GM12878 (cell line): ENCODE measurements around the gene MAST1. TPM values are rescaled to one million over a fixed set of nuclear protein-coding genes. Genes with fewer than 3 reads are reported as not detected.
A peak's percentile ranks its signal among the peaks of the same experiment; 100 is the strongest.

Source experiments
- ATAC-seq: fragments of 200-7000 bp; cut with Tn5 transposase; 3 replicates; pipeline ENCODE4 v1.9.1; 2020; ENCODE audit warnings: mild to moderate bottlenecking, moderate library complexity
- BruUV-seq: library from RNA; stranded (reverse); fragments of 400-500 nt; replicated peaks from 2 replicates; lab custom pipeline; 2021; lab: Mats Ljungman, UMichigan
- CTCF ChIA-PET: fragments of 300-600 bp; sonication (Branson Sonifier 250); formaldehyde crosslinking; extraction: SDS; loops from one replicate; lab custom pipeline; 2021; ENCODE audit warnings: inconsistent platforms; lab: Yijun Ruan, JAX
- POLR2A ChIA-PET: fragments of 350-600 bp; formaldehyde crosslinking; extraction: SDS; loops from one replicate; lab custom pipeline; 2021; ENCODE audit warnings: inconsistent platforms; lab: Charles Lee
- RAD21 ChIA-PET: fragments of 300-600 bp; sonication (Branson Sonifier 250); formaldehyde crosslinking; loops from one replicate; lab custom pipeline; 2023; ENCODE audit warnings: antibody characterized with exemption; ENCODE audit not compliant: unreplicated experiment; lab: Charles Lee
- SMC1A ChIA-PET: fragments of 300-600 bp; sonication (Branson Sonifier 250); formaldehyde crosslinking; loops from one replicate; lab custom pipeline; 2023; ENCODE audit not compliant: unreplicated experiment, uncharacterized antibody; lab: Charles Lee
- DNase-seq: peaks from one replicate; pipeline ENCODE4 v3.0.0-alpha.2; 2011; ENCODE audit warnings: low read depth, low spot score
- FAIRE-seq: peaks from 3 replicates; lab custom pipeline; 2011; peaks lifted over from hg19 to GRCh38; lab: Jason Lieb, UNC
- H2AFZ ChIP-seq: 2 replicates; pipeline ENCODE4 v1.6.0; 2011; ENCODE audit warnings: low read depth, low read length, control low read depth; ENCODE audit not compliant: control insufficient read depth
- H3K27ac ChIP-seq: 2 replicates; pipeline ENCODE4 v1.5.1; 2011; ENCODE audit warnings: control low read depth; ENCODE audit not compliant: control insufficient read depth, insufficient read depth
- H3K27me3 ChIP-seq, 2 experiments: replicated peaks in 1 of 2; 2 replicates each; pipeline versions ENCODE4 v1.6.0 to v1.6.1; 2011; ENCODE audit warnings: low read length in 1 of 2; ENCODE audit not compliant: control insufficient read depth in 2 of 2, insufficient read depth in 2 of 2
- H3K36me3 ChIP-seq, 2 experiments: 2 replicates each; pipeline ENCODE4 v1.5.1; 2011; ENCODE audit warnings: low read length in 1 of 2; ENCODE audit not compliant: control insufficient read depth in 2 of 2, insufficient read depth in 2 of 2
- H3K4me1 ChIP-seq: 2 replicates; pipeline ENCODE4 v1.6.1; 2011; ENCODE audit warnings: mild to moderate bottlenecking, low read length, moderate library complexity, mixed read lengths; ENCODE audit not compliant: control insufficient read depth, insufficient read depth
- H3K4me2 ChIP-seq: 2 replicates; pipeline ENCODE4 v1.6.0; 2011; ENCODE audit warnings: control low read depth; ENCODE audit not compliant: control insufficient read depth, insufficient read depth
- H3K4me3 ChIP-seq: fragments of 200-600 bp; sonication (generic); 2 replicates; pipeline ENCODE4 v1.5.1; 2016
- H3K79me2 ChIP-seq: 2 replicates; pipeline ENCODE4 v1.6.0; 2011; ENCODE audit warnings: low read length; ENCODE audit not compliant: control insufficient read depth, insufficient read depth
- H3K9ac ChIP-seq: 2 replicates; pipeline ENCODE4 v1.8.0; 2011; ENCODE audit warnings: low read length, control low read depth, mixed read lengths; ENCODE audit not compliant: control insufficient read depth, insufficient read depth
- H3K9me3 ChIP-seq: replicated peaks from 3 replicates; pipeline ENCODE4 v1.5.1; 2011; ENCODE audit warnings: mild to moderate bottlenecking, low read length; ENCODE audit not compliant: control insufficient read depth, insufficient read depth
- H4K20me1 ChIP-seq: 2 replicates; pipeline ENCODE4 v1.6.0; 2011; ENCODE audit not compliant: control insufficient read depth, insufficient read depth
- BHLHE40 ChIP-seq, 2 experiments: fragments of 450-650 bp in 1 of 2; IDR thresholded peaks; 2 replicates each; pipeline ENCODE4 v1.6.1; 2011 to 2017; ENCODE audit warnings: low read depth in 2 of 2, borderline replicate concordance in 1 of 2, improper control_type of control experiment in 1 of 2, low read length in 1 of 2, mild to moderate bottlenecking in 1 of 2
- BMI1 ChIP-seq: fragments of 450-650 bp; IDR thresholded peaks from 2 replicates; pipeline ENCODE4 v1.6.1; 2016; ENCODE audit warnings: mild to moderate bottlenecking, moderate library complexity, borderline replicate concordance
- EGR1 ChIP-seq, 2 experiments: IDR thresholded peaks; 1 replicate in 1 of 2; 2 replicates in 1 of 2; pipeline ENCODE4 v1.6.1; 2011 to 2012; ENCODE audit warnings: low read depth in 2 of 2, low read length in 2 of 2, borderline replicate concordance in 1 of 2, mild to moderate bottlenecking in 1 of 2, moderate library complexity in 1 of 2
- HDAC6 ChIP-seq: fragments of 200-600 bp; sonication (generic); IDR thresholded peaks from one replicate; pipeline ENCODE4 v1.8.0; 2017; ENCODE audit warnings: antibody characterized with exemption; ENCODE audit not compliant: unreplicated experiment
- NR2F1 ChIP-seq: fragments of 450-650 bp; conservative IDR thresholded peaks from 2 replicates; pipeline ENCODE4 v1.6.1; 2017; ENCODE audit warnings: mild to moderate bottlenecking
- POLR2A ChIP-seq: IDR thresholded peaks from 2 replicates; pipeline ENCODE4 v1.6.1; 2011; ENCODE audit warnings: low read depth, mild to moderate bottlenecking, low read length
- POLR2AphosphoS2 ChIP-seq: IDR thresholded peaks from 2 replicates; pipeline ENCODE4 v1.6.1; 2011; ENCODE audit warnings: low read depth, mild to moderate bottlenecking, low read length, improper control_type of control experiment, moderate library complexity
- SPI1 ChIP-seq: IDR thresholded peaks from 2 replicates; pipeline ENCODE4 v1.6.1; 2011; ENCODE audit warnings: low read depth, mild to moderate bottlenecking, low read length, moderate library complexity, borderline replicate concordance; ENCODE audit not compliant: insufficient read depth
- TCF12 ChIP-seq: IDR thresholded peaks from 2 replicates; pipeline ENCODE4 v1.6.1; 2011; ENCODE audit warnings: low read depth, mild to moderate bottlenecking, low read length
- YY1 ChIP-seq: IDR thresholded peaks from 2 replicates; pipeline ENCODE4 v1.6.1; 2011; ENCODE audit warnings: low read depth, mild to moderate bottlenecking, low read length
- WGBS: methylation state at CpG from one replicate; pipeline ENCODE4 v1.1.6; 2016; ENCODE audit warnings: low lambda C conversion rate; ENCODE audit not compliant: insufficient replicate concordance, insufficient coverage; ENCODE audit errors: missing lambda C conversion rate; 5-methylcytosine and 5-hydroxymethylcytosine counted together
- in situ Hi-C: fragments of 300-500 bp; cut with MboI; formaldehyde crosslinking; loops from 9 replicates; pipeline ENCODE4 v1.14.3; 2018; ENCODE audit warnings: mixed read lengths
- intact Hi-C: fragments of 100-400 bp; cut with micrococcal nuclease; formaldehyde crosslinking; loops from one replicate; pipeline ENCODE4 v1.14.2; 2022; ENCODE audit not compliant: unreplicated experiment
- polyA plus RNA-seq, 11 experiments: library from polyadenylated mRNA; depleted of rRNA in 4 of 11; unstranded in 6 of 11; stranded (reverse) in 5 of 11; fragments of >200 nt; fragmentation: Nextera tagmentation in 4 of 11; fragmentation: Illumina TruSeq in 1 of 11; extraction: Ambion mirVana in 4 of 11; extraction: Trizol in 1 of 11; gene quantifications; 1 replicate in 1 of 11; 2 replicates in 10 of 11; pipeline versions ENCODE4 v1.2.1 to v1.2.3, GENCODE V29; 2011 to 2016; ENCODE audit warnings: inconsistent platforms in 2 of 11, missing spikeins in 2 of 11, low read depth in 1 of 11
- total RNA-seq, 4 experiments: library from RNA; depleted of rRNA in 3 of 4; stranded (reverse); fragments of >200 nt in 3 of 4; fragmentation: Illumina TruSeq in 1 of 4; extraction: Trizol in 1 of 4; gene quantifications; 2 replicates each; pipeline versions ENCODE4 v1.2.1 to v1.2.3, GENCODE V29; 2013 to 2021
- TF ChIP-seq, protein P1 (sequence below): IDR thresholded peaks from 2 replicates; pipeline ENCODE4 v1.6.1; 2012; ENCODE audit warnings: improper control_type of control experiment, low read depth, low read length; ENCODE audit not compliant: insufficient replicate concordance
- TF ChIP-seq, protein P2 (sequence below): fragments of 450-650 bp; IDR thresholded peaks from 2 replicates; pipeline ENCODE4 v1.6.1; 2016; ENCODE audit warnings: mild to moderate bottlenecking, moderate library complexity, borderline replicate concordance

The MAST1 gene
- total and polyA plus RNA-seq, 10 of the 15 experiments (the other 5 are each of a cell fraction or from before 2014, with no cell fraction given): 0.08 to 0.79 (median 0.44) TPM; not detected in 1

DNA sequence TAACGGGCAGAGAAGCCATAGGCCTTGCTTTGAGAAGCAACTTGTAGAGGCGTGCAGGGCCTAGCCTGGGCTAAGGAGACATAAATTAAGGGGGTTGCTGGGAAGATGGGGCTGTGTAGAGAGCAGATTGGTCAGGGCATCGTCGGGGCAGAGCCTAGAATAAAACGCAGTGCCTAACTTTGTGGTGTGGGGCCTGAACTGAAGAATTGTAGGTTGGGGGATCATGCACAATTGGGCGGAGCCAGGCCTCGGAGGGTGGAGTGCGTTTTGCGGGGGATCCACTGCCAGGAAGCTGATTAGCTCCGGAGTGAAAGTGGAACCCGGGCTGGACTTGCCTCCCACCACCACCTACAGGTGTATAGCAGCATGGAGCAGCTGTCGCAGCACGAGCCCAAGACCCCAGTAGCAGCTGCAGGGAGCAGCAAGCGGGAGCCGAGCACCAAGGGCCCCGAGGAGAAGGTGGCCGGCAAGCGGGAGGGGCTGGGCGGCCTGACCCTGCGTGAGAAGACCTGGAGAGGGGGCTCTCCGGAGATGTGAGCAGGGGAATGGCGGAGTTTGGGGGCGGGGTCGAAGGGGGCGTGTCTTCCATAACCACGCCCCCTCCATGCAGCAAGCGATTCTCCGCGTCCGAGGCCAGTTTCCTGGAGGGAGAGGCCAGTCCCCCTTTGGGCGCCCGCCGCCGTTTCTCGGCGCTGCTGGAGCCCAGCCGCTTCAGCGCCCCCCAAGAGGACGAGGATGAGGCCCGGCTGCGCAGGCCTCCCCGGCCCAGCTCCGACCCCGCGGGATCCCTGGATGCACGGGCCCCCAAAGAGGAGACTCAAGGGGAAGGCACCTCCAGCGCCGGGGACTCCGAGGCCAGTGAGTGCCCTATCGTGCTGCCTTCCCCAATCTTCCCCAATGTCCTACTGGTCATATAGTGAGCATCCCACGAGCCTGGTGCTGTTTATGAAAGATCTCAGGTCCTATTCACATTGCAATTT lies 29.1 kb downstream of the MAST1 start:
- ChIA-PET CTCF (interaction anchor here (1.1 kb wide), 1 partner anchor 101 kb away, joined by 3 read pairs; no protein-coding TSS in a partner anchor), SMC1A (interaction anchor here (0.7 to 1.0 kb wide), 2 partner anchors 17 to 90 kb away, joined by 3 read pairs; partner anchors contain the start of gene GADD45GIP1), RAD21 (no interaction called here), POLR2A (no interaction called here)
- Histone ChIP-seq H3K4me3 (peak overlapping the region; percentile 75), H3K9ac (peak overlapping the region; percentile 47), H3K4me1 (peaks cover 5% of the 10 kb centered on the region; the same call in 1 of the 2 replicates), H4K20me1 (no peaks in the 10 kb centered on the region), H3K27ac (no peak overlapping the region), H3K9me3 (no peaks in the 10 kb centered on the region), H2AFZ (peak overlapping the region; percentile 86), H3K27me3 (no peaks in the 10 kb centered on the region), H3K4me2 (peak overlapping the region; percentile 83), H3K36me3 (no peaks in the 10 kb centered on the region), H3K79me2 (no peaks in the 10 kb centered on the region)
- BruUV-seq: no TSS peak
- WGBS: 4% methylated on average over 45 of the region's 51 CpGs
- intact Hi-C loops: no loop called here
- in situ Hi-C loops: no loop called here
- peak; percentile 66 for FAIRE-seq
- peak; percentile 87 for ATAC-seq
- DNase-seq: peak; percentile 31
- no peak for TF ChIP-seq SPI1
- TF ChIP-seq HDAC6: no peak
- TF ChIP-seq BHLHE40 (IDR thresholded peaks at IDR 0.05; ENCODE audit: borderline replicate concordance in 1 of 2, low read depth in 2 of 2, low read length in 1 of 2): peak in 1 of 2 experiments; percentile 43; a peak in 1 of 4 replicates
- TF ChIP-seq TCF12: peak; percentile 48; the same call in 1 of the 2 replicates
- TF ChIP-seq, protein P1, sequence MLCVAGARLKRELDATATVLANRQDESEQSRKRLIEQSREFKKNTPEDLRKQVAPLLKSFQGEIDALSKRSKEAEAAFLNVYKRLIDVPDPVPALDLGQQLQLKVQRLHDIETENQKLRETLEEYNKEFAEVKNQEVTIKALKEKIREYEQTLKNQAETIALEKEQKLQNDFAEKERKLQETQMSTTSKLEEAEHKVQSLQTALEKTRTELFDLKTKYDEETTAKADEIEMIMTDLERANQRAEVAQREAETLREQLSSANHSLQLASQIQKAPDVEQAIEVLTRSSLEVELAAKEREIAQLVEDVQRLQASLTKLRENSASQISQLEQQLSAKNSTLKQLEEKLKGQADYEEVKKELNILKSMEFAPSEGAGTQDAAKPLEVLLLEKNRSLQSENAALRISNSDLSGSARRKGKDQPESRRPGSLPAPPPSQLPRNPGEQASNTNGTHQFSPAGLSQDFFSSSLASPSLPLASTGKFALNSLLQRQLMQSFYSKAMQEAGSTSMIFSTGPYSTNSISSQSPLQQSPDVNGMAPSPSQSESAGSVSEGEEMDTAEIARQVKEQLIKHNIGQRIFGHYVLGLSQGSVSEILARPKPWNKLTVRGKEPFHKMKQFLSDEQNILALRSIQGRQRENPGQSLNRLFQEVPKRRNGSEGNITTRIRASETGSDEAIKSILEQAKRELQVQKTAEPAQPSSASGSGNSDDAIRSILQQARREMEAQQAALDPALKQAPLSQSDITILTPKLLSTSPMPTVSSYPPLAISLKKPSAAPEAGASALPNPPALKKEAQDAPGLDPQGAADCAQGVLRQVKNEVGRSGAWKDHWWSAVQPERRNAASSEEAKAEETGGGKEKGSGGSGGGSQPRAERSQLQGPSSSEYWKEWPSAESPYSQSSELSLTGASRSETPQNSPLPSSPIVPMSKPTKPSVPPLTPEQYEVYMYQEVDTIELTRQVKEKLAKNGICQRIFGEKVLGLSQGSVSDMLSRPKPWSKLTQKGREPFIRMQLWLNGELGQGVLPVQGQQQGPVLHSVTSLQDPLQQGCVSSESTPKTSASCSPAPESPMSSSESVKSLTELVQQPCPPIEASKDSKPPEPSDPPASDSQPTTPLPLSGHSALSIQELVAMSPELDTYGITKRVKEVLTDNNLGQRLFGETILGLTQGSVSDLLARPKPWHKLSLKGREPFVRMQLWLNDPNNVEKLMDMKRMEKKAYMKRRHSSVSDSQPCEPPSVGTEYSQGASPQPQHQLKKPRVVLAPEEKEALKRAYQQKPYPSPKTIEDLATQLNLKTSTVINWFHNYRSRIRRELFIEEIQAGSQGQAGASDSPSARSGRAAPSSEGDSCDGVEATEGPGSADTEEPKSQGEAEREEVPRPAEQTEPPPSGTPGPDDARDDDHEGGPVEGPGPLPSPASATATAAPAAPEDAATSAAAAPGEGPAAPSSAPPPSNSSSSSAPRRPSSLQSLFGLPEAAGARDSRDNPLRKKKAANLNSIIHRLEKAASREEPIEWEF: no peak
- TF ChIP-seq BMI1: no peak
- TF ChIP-seq, protein P2, sequence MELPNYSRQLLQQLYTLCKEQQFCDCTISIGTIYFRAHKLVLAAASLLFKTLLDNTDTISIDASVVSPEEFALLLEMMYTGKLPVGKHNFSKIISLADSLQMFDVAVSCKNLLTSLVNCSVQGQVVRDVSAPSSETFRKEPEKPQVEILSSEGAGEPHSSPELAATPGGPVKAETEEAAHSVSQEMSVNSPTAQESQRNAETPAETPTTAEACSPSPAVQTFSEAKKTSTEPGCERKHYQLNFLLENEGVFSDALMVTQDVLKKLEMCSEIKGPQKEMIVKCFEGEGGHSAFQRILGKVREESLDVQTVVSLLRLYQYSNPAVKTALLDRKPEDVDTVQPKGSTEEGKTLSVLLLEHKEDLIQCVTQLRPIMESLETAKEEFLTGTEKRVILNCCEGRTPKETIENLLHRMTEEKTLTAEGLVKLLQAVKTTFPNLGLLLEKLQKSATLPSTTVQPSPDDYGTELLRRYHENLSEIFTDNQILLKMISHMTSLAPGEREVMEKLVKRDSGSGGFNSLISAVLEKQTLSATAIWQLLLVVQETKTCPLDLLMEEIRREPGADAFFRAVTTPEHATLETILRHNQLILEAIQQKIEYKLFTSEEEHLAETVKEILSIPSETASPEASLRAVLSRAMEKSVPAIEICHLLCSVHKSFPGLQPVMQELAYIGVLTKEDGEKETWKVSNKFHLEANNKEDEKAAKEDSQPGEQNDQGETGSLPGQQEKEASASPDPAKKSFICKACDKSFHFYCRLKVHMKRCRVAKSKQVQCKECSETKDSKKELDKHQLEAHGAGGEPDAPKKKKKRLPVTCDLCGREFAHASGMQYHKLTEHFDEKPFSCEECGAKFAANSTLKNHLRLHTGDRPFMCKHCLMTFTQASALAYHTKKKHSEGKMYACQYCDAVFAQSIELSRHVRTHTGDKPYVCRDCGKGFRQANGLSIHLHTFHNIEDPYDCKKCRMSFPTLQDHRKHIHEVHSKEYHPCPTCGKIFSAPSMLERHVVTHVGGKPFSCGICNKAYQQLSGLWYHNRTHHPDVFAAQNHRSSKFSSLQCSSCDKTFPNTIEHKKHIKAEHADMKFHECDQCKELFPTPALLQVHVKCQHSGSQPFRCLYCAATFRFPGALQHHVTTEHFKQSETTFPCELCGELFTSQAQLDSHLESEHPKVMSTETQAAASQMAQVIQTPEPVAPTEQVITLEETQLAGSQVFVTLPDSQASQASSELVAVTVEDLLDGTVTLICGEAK: no peak
- peak; percentile 76 for TF ChIP-seq YY1
- peak; percentile 45; the same call in 1 of the 2 replicates for TF ChIP-seq POLR2A
- TF ChIP-seq NR2F1: no peak
- no peak for TF ChIP-seq POLR2AphosphoS2
- 0 out of 3 replicates have a peak, but pooled peaks of 1 of the 2 experiments have one; percentile 15 for TF ChIP-seq EGR1 (IDR thresholded peaks at IDR 0.05; ENCODE audit: borderline replicate concordance in 1 of 2, low read depth in 2 of 2, low read length in 2 of 2)
